SK-N-DZ (cell line): ENCODE results near the gene TEX2. TPM values are rescaled to one million over a fixed set of nuclear protein-coding genes. Genes with fewer than 3 reads are reported as not detected.

Source experiments
- DNase-seq: peaks from one replicate; pipeline ENCODE4 v3.0.0-alpha.2; 2015; ENCODE audit warnings: low spot score
- polyA plus RNA-seq, 2 experiments: library from polyadenylated mRNA; depleted of rRNA; stranded (reverse); fragments of >200 nt; gene quantifications; 2 replicates each; pipeline ENCODE4 v1.2.3, GENCODE V29; 2014

The TEX2 gene, protein sequence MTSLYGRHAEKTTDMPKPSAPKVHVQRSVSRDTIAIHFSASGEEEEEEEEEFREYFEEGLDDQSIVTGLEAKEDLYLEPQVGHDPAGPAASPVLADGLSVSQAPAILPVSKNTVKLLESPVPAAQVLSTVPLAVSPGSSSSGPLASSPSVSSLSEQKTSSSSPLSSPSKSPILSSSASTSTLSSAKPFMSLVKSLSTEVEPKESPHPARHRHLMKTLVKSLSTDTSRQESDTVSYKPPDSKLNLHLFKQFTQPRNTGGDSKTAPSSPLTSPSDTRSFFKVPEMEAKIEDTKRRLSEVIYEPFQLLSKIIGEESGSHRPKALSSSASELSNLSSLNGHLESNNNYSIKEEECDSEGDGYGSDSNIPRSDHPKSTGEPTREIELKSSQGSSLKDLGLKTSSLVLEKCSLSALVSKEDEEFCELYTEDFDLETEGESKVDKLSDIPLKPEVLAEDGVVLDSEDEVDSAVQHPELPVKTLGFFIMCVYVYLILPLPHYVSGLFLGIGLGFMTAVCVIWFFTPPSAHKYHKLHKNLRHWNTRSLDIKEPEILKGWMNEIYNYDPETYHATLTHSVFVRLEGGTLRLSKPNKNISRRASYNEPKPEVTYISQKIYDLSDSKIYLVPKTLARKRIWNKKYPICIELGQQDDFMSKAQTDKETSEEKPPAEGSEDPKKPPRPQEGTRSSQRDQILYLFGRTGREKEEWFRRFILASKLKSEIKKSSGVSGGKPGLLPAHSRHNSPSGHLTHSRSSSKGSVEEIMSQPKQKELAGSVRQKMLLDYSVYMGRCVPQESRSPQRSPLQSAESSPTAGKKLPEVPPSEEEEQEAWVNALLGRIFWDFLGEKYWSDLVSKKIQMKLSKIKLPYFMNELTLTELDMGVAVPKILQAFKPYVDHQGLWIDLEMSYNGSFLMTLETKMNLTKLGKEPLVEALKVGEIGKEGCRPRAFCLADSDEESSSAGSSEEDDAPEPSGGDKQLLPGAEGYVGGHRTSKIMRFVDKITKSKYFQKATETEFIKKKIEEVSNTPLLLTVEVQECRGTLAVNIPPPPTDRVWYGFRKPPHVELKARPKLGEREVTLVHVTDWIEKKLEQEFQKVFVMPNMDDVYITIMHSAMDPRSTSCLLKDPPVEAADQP
- polyA plus RNA-seq (2014; cell fraction: cytosol; rRNA removed): 7.8 and 9.3 TPM in 2 replicates
- 19.5 and 21.8 TPM in 2 replicates for polyA plus RNA-seq (2014; cell fraction: nucleus; rRNA removed)

GRCh38 chr17:64263000-64263766 lies at the start of gene TEX2:
TSS of gene TEX2 (minus strand) at chr17:64263260. CDS start at chr17:64214217, 49,043 bp downstream.
- peak; percentile 89 for DNase-seq

- peak; percentile 45 for DNase-seq
Observed at GRCh38 chr17:64309710-64310109, 46.6 kb upstream of the TEX2 start.

- DNase-seq: no peak
Observed at GRCh38 chr17:64309021-64309420, 46.0 kb upstream of the TEX2 start.

DNA sequence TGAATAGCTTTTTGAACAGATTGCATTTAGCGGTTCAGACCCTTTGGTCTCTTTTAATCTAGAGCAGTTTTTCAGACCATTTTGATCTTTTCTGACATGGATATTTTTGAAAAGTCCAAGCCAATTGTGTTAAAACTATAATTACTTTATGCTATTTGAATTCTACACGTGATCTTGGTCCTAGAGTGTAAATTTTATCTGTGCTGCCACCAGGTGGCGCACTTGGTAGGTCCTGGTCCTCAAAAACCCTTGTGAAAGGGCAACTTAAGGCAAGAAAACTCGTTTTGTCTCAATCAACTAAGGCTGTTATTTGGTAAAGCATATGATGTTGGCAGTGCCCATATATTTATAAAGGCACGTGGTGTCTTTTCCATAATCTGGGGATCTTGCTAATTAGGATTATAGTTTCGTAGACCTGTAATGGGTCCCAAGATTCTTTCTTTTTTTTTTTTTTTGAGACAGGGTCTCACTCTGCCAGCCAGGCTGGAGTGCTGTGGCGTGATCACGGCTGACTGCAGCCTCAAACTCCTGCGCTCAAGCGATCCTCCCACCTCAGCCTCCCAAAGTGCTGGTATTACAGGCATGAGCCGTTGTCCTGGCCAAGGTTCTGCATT lies 43.9 kb upstream of the TEX2 start:
- DNase-seq: peak; percentile 73

- DNase-seq: no peak
Observed at GRCh38 chr17:64304551-64304950, 41.5 kb upstream of the TEX2 start.

DNA sequence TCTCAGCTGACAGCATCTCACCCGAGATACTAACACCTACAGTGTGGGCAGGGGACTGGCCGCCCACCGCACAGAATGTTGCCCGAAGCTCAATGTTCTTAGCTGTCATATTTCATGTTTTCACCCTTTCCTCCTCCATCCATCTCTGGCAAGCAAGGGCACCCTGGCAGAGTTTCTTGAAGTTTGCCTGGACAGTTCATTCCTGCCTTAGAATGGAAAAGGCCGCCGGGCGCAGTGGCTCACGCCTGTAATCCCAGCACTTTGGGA lies 37.6 kb upstream of the TEX2 start:
- no peak for DNase-seq

DNA sequence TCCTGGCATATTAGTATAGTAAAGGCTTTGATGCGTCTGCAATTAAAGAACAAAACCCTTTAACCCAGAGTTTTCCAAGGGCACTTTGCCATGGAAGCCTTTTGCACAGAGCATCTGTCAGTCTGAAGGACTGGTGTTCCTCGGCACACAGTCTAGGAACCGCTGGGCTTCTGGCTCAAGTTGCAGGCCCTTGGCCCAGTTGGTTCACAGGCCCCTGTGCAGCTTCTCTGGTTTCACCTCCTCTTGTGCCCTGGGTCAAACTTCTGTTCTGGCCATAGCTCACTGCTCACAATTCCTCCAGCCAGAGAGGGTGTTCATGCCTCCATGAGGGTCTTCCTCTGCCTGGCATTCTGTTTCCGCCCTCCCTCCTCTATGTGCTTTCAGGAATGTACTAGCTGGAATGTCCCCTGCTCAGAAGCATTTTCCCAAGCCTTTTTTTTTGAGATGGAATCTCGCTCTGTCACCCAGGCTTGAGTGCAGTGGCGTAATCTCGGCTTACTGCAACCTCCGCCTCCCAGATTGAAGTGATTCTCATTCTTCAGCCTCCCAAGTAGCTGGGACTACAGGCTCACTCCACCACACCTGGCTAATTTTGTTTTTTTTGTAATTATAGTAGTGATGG lies 34.5 kb upstream of the TEX2 start:
- DNase-seq: no peak

- no peak for DNase-seq
Observed at GRCh38 chr17:64296246-64296645, 33.2 kb upstream of the TEX2 start.

GRCh38 chr17:64295146-64295545 lies 32.1 kb upstream of the TEX2 start:
- no peak for DNase-seq

- DNase-seq: no peak
Observed at GRCh38 chr17:64291268-64291851, 28.3 kb upstream of the TEX2 start.

DNA sequence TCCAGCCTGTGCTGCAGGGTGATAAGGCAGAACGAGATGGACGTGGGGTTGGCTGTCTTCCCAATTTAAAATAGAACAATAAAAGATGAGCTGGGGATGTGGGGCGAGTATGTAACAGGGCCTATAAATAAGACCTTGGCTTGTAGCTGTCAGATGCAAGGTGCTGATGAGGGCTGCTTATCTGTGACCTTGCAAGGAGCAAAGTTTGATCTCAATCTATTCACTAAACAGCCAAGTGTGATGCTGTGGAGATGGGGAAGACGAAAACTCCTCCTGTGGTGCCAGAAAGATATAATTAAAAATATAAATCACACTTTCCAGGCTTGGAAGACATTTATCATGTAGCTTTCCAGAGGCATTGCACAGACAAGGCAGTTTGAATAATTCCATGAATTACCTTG lies 26.7 kb upstream of the TEX2 start:
- no peak for DNase-seq

GRCh38 chr17:64282753-64283080 lies 19.7 kb upstream of the TEX2 start:
- DNase-seq: no peak

- DNase-seq: peak; percentile 76
Observed at GRCh38 chr17:64281962-64282752, 19.1 kb upstream of the TEX2 start.

GRCh38 chr17:64278614-64279013 lies 15.6 kb upstream of the TEX2 start:
- DNase-seq: no peak

- DNase-seq: no peak
Observed at GRCh38 chr17:64277831-64278562, 14.9 kb upstream of the TEX2 start.

DNA sequence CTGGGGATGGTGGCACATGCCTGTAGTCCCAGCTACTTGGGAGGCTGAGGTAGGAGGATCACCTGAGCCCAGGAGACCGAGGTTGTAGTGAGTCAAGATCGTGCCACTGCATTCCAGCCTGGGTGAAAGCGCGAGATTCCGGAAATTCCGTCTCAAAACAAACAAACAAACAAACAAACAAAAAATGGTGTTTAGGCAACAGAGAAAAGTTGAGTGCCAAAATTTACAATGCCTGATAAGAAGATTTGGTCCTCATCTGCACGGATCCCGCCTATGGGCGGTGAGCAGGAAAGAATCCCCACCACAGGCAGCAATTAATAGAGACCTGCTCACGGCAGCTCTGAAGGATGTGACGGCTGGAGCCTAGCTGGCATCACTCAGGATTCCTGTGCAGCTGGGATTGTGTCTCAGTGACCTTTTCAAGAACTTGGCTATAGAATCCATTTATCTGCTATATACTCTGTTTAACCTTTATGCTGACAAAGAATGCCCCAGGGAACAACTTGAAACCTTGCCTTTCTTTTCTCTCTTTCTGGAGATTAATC lies 14.0 kb upstream of the TEX2 start:
- no peak for DNase-seq

GRCh38 chr17:64275016-64275415 lies 12.0 kb upstream of the TEX2 start:
- no peak for DNase-seq

GRCh38 chr17:64273006-64273405 lies 9.9 kb upstream of the TEX2 start:
- no peak for DNase-seq
